HepG2 (cell line): ENCODE data around the gene TACC3. TPM values are rescaled to one million over a fixed set of nuclear protein-coding genes. Genes with fewer than 3 reads are reported as not detected.

Source experiments
- AGO1 ChIP-seq: fragments of 200-400 bp; formaldehyde crosslinking; IDR thresholded peaks from 2 replicates; pipeline ENCODE4 v1.6.1; 2017; ENCODE audit warnings: mild to moderate bottlenecking, low read depth, low read length, moderate library complexity; ENCODE audit not compliant: poor library complexity, severe bottlenecking
- GFI1 ChIP-seq: sonication (generic); formaldehyde crosslinking; IDR thresholded peaks from 2 replicates; pipeline ENCODE4 v1.5.0; 2020; ENCODE audit warnings: missing genetic modification reagents, mild to moderate bottlenecking, borderline replicate concordance
- JUNB ChIP-seq: sonication (generic); formaldehyde crosslinking; IDR thresholded peaks from 2 replicates; pipeline ENCODE4 v1.8.0; 2022; ENCODE audit warnings: missing genetic modification reagents, mild to moderate bottlenecking, borderline replicate concordance
- KLF16 ChIP-seq, 2 experiments: sonication (generic) in 1 of 2; formaldehyde crosslinking in 1 of 2; IDR thresholded peaks; 2 replicates each; pipeline versions ENCODE4 v1.6.1 to v1.8.0; 2016 to 2023; ENCODE audit warnings: missing genetic modification reagents in 2 of 2, missing compliant biosample characterization in 1 of 2
- MED13 ChIP-seq: sonication (generic); formaldehyde crosslinking; IDR thresholded peaks from 2 replicates; pipeline ENCODE4 v1.5.0; 2020; ENCODE audit warnings: missing genetic modification reagents
- MIER2 ChIP-seq: IDR thresholded peaks from 2 replicates; pipeline ENCODE4 v1.6.1; 2016; ENCODE audit warnings: missing biosample characterization, missing genetic modification reagents
- POLR2A ChIP-seq, 2 experiments: IDR thresholded peaks; 2 replicates each; pipeline ENCODE4 v1.6.1; 2011; ENCODE audit warnings: low read depth in 2 of 2, low read length in 2 of 2, mild to moderate bottlenecking in 1 of 2, moderate library complexity in 1 of 2; ENCODE audit not compliant: insufficient read depth in 1 of 2
- SKI ChIP-seq: fragments of 450-650 bp; IDR thresholded peaks from one replicate; pipeline ENCODE4 v1.6.1; 2018; ENCODE audit warnings: mild to moderate bottlenecking; ENCODE audit not compliant: partially characterized antibody
- TCF7L2 ChIP-seq: IDR thresholded peaks from 2 replicates; pipeline ENCODE4 v1.6.1; 2011; ENCODE audit warnings: mild to moderate bottlenecking, low read depth, low read length, moderate library complexity
- YY1 ChIP-seq: IDR thresholded peaks from 2 replicates; pipeline ENCODE4 v1.6.1; 2011; ENCODE audit warnings: low read length, low read depth, moderate library complexity, mild to moderate bottlenecking; ENCODE audit not compliant: insufficient read depth, insufficient replicate concordance
- ZFP36L2 ChIP-seq: sonication (generic); formaldehyde crosslinking; IDR thresholded peaks from 2 replicates; pipeline ENCODE4 v1.4.0; 2020; ENCODE audit warnings: missing genetic modification reagents
- ZNF256 ChIP-seq: sonication (generic); formaldehyde crosslinking; conservative IDR thresholded peaks from 2 replicates; pipeline ENCODE4 v1.4.0; 2020; ENCODE audit warnings: missing genetic modification reagents
- ZNF3 ChIP-seq: IDR thresholded peaks from 2 replicates; pipeline ENCODE4 v1.7.0; 2017; ENCODE audit warnings: inconsistent platforms
- ZNF367 ChIP-seq: sonication (generic); formaldehyde crosslinking; IDR thresholded peaks from 2 replicates; pipeline ENCODE4 v1.4.0; 2020; ENCODE audit warnings: missing genetic modification reagents, borderline replicate concordance
- ZNF562 ChIP-seq: sonication (generic); formaldehyde crosslinking; IDR thresholded peaks from 2 replicates; pipeline ENCODE4 v1.8.0; 2022; ENCODE audit warnings: missing genetic modification reagents, borderline replicate concordance
- ZNF775 ChIP-seq: sonication (generic); formaldehyde crosslinking; IDR thresholded peaks from 2 replicates; pipeline ENCODE4 v1.4.0; 2020; ENCODE audit warnings: missing genetic modification reagents, mild to moderate bottlenecking, moderate library complexity, borderline replicate concordance
- ZNF891 ChIP-seq: sonication (generic); formaldehyde crosslinking; IDR thresholded peaks from 2 replicates; pipeline ENCODE4 v1.5.0; 2020; ENCODE audit warnings: mild to moderate bottlenecking, missing genetic modification reagents
- polyA plus RNA-seq, 8 experiments: library from polyadenylated mRNA; depleted of rRNA in 3 of 8; stranded (reverse) in 7 of 8; unstranded in 1 of 8; fragments of >200 nt; fragmentation: Illumina TruSeq in 4 of 8; extraction: Trizol in 4 of 8; gene quantifications; 2 replicates each; pipeline versions ENCODE4 v1.2.1 to v1.2.3, GENCODE V29; 2011 to 2016; ENCODE audit warnings: low read depth in 4 of 8, missing spikeins in 1 of 8, mixed read lengths in 1 of 8; ENCODE audit not compliant: insufficient read depth in 1 of 8
- total RNA-seq, 5 experiments: library from RNA; depleted of rRNA; stranded (reverse); fragments of >200 nt; fragmentation: Illumina TruSeq; extraction: Trizol; gene quantifications; 2 replicates each; pipeline ENCODE4 v1.2.3, GENCODE V29; 2016; ENCODE audit warnings: low read depth in 1 of 5
- TF ChIP-seq, protein P1 (sequence below): sonication (generic); formaldehyde crosslinking; IDR thresholded peaks from 2 replicates; pipeline ENCODE4 v1.9.0; 2021; ENCODE audit warnings: mild to moderate bottlenecking, missing genetic modification reagents
- TF ChIP-seq, protein P2 (sequence below): sonication (generic); formaldehyde crosslinking; IDR thresholded peaks from 2 replicates; pipeline ENCODE4 v1.5.0; 2020; ENCODE audit warnings: mild to moderate bottlenecking, low read depth, missing genetic modification reagents, borderline replicate concordance
- TF ChIP-seq, protein P3 (sequence below): sonication (generic); formaldehyde crosslinking; IDR thresholded peaks from 2 replicates; pipeline ENCODE4 v1.4.0; 2020; ENCODE audit warnings: mild to moderate bottlenecking, missing genetic modification reagents
- TF ChIP-seq, protein P4 (sequence below): sonication (generic); formaldehyde crosslinking; IDR thresholded peaks from 2 replicates; pipeline ENCODE4 v1.4.0; 2020; ENCODE audit warnings: mild to moderate bottlenecking, missing genetic modification reagents

The TACC3 gene
- total and polyA plus RNA-seq, 2 of the 13 experiments (the other 11 are each of a cell fraction or from before 2014, with no cell fraction given), result 20.3 to 21.2 TPM

DNA sequence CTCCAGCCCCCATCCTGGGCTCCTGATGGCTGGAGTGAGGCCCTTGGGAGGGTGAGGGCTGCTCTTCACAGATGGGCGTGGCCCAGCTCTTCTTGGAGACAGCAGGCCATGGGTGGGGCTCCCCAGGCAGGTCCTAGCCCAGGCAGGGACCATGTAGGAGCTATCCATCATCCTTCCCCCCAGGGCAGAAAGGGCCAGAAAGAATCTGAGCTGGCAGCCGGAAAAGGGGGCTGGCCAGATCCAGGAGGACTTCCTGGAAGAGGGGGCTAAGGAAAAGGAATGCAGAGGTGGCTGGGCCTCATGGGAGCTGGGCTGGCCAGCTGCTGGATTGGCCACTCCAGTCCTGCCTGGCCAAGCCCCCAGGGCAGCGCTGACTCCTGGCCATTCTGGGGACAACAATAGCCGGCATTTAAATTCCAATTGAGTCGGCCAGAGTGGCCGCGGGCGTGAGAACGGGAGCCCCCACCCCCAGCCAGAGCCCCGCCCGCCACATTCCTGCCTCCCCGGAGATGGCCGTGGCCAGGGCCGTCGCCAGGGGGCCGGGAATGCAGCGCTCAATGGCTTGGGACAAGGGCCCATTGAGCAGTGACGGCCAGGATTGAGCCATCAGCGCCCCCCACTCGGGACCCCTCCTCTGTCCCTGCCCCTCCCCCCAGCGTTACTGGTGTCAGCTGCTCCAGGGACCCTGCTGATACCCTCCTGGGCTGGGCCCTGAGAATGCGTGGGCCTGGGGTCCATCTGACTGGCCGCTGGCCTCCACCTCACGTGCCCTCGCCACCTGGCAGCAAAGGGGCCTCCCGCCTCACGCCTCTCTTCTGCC, 56.7 kb downstream of the TACC3 start (continued):
- TF ChIP-seq TCF7L2 (no peak), GFI1 (no peak), MIER2 (CRISPR knock-in tag) (peak; percentile 27; the same call in 1 of the 2 replicates), AGO1 (no peak), ZNF891 (CRISPR knock-in tag) (no peak), ZNF256 (CRISPR knock-in tag) (no peak), ZNF775 (no peak), ZFP36L2 (CRISPR knock-in tag) (no peak), POLR2A (IDR thresholded peaks at IDR 0.05; ENCODE audit: insufficient read depth in 1 of 2, low read depth in 2 of 2, low read length in 2 of 2) (no peak), JUNB (CRISPR knock-in tag) (no peak), YY1 (peak; percentile 48), ZNF3 (CRISPR knock-in tag) (no peak), ZNF562 (CRISPR knock-in tag) (no peak), SKI (no peak), KLF16 (CRISPR knock-in tag; IDR thresholded peaks at IDR 0.05) (no peak), MED13 (CRISPR knock-in tag) (0 out of 2 replicates have a peak, but pooled peaks have one; percentile 18), ZNF367 (CRISPR knock-in tag) (0 out of 2 replicates have a peak, but pooled peaks have one; percentile 45)
- TF ChIP-seq, protein P1, sequence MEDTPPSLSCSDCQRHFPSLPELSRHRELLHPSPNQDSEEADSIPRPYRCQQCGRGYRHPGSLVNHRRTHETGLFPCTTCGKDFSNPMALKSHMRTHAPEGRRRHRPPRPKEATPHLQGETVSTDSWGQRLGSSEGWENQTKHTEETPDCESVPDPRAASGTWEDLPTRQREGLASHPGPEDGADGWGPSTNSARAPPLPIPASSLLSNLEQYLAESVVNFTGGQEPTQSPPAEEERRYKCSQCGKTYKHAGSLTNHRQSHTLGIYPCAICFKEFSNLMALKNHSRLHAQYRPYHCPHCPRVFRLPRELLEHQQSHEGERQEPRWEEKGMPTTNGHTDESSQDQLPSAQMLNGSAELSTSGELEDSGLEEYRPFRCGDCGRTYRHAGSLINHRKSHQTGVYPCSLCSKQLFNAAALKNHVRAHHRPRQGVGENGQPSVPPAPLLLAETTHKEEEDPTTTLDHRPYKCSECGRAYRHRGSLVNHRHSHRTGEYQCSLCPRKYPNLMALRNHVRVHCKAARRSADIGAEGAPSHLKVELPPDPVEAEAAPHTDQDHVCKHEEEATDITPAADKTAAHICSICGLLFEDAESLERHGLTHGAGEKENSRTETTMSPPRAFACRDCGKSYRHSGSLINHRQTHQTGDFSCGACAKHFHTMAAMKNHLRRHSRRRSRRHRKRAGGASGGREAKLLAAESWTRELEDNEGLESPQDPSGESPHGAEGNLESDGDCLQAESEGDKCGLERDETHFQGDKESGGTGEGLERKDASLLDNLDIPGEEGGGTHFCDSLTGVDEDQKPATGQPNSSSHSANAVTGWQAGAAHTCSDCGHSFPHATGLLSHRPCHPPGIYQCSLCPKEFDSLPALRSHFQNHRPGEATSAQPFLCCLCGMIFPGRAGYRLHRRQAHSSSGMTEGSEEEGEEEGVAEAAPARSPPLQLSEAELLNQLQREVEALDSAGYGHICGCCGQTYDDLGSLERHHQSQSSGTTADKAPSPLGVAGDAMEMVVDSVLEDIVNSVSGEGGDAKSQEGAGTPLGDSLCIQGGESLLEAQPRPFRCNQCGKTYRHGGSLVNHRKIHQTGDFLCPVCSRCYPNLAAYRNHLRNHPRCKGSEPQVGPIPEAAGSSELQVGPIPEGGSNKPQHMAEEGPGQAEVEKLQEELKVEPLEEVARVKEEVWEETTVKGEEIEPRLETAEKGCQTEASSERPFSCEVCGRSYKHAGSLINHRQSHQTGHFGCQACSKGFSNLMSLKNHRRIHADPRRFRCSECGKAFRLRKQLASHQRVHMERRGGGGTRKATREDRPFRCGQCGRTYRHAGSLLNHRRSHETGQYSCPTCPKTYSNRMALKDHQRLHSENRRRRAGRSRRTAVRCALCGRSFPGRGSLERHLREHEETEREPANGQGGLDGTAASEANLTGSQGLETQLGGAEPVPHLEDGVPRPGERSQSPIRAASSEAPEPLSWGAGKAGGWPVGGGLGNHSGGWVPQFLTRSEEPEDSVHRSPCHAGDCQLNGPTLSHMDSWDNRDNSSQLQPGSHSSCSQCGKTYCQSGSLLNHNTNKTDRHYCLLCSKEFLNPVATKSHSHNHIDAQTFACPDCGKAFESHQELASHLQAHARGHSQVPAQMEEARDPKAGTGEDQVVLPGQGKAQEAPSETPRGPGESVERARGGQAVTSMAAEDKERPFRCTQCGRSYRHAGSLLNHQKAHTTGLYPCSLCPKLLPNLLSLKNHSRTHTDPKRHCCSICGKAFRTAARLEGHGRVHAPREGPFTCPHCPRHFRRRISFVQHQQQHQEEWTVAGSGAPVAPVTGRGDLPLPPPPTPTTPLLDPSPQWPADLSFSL (CRISPR knock-in tag), result no peak
- TF ChIP-seq, protein P2, sequence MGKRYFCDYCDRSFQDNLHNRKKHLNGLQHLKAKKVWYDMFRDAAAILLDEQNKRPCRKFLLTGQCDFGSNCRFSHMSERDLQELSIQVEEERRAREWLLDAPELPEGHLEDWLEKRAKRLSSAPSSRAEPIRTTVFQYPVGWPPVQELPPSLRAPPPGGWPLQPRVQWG (CRISPR knock-in tag), result no peak
- TF ChIP-seq, protein P3, sequence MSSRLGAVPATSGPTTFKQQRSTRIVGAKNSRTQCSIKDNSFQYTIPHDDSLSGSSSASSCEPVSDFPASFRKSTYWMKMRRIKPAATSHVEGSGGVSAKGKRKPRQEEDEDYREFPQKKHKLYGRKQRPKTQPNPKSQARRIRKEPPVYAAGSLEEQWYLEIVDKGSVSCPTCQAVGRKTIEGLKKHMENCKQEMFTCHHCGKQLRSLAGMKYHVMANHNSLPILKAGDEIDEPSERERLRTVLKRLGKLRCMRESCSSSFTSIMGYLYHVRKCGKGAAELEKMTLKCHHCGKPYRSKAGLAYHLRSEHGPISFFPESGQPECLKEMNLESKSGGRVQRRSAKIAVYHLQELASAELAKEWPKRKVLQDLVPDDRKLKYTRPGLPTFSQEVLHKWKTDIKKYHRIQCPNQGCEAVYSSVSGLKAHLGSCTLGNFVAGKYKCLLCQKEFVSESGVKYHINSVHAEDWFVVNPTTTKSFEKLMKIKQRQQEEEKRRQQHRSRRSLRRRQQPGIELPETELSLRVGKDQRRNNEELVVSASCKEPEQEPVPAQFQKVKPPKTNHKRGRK (CRISPR knock-in tag), result no peak
- TF ChIP-seq, protein P4, sequence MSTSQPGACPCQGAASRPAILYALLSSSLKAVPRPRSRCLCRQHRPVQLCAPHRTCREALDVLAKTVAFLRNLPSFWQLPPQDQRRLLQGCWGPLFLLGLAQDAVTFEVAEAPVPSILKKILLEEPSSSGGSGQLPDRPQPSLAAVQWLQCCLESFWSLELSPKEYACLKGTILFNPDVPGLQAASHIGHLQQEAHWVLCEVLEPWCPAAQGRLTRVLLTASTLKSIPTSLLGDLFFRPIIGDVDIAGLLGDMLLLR (CRISPR knock-in tag), result no peak
